Lower lobe of right lung (tissue), 2 donors: ENCODE measurements around the gene OSTM1. TPM values are rescaled to one million over a fixed set of nuclear protein-coding genes. Genes with fewer than 3 reads are reported as not detected.

ENCODE experiments used
- ATAC-seq, 2 donors: fragments of 200-7000 bp; cut with Tn5 transposase; one replicate each; pipeline ENCODE4 v1.9.1; 2020 to 2022; ENCODE audit warnings: mild to moderate bottlenecking in 2 of 2, moderate library complexity in 2 of 2
- DNase-seq: peaks from one replicate; pipeline ENCODE4 v3.0.0-alpha.2; 2020
- H3K27ac ChIP-seq: fragments of 200-600 bp; one replicate; pipeline ENCODE4 v1.8.0; 2022
- H3K27me3 ChIP-seq: fragments of 200-600 bp; one replicate; pipeline ENCODE4 v1.8.0; 2022; ENCODE audit warnings: low read depth
- H3K36me3 ChIP-seq: fragments of 200-600 bp; one replicate; pipeline ENCODE4 v1.8.0; 2022; ENCODE audit warnings: mild to moderate bottlenecking
- H3K4me1 ChIP-seq: fragments of 200-600 bp; one replicate; pipeline ENCODE4 v1.8.0; 2022
- H3K4me3 ChIP-seq: fragments of 200-600 bp; one replicate; pipeline ENCODE4 v1.8.0; 2022; ENCODE audit warnings: mild to moderate bottlenecking
- H3K9me3 ChIP-seq: fragments of 200-600 bp; one replicate; pipeline ENCODE4 v1.8.0; 2022
- intact Hi-C: fragments of 100-400 bp; cut with DNase I; formaldehyde crosslinking; loops from one replicate; pipeline ENCODE4 v1.11.0; 2022
- total RNA-seq: library from RNA; stranded (reverse); fragmentation: NEBNext Ultra II Directional; extraction: Animal tissue kit (Norgen Biotek cat#: 25700); gene quantifications from one replicate; pipeline ENCODE4 v1.2.1, GENCODE V29; 2021
- TF ChIP-seq, protein P1 (sequence below): fragments of 200-600 bp; IDR thresholded peaks from one replicate; pipeline ENCODE4 v1.8.0; 2022; ENCODE audit warnings: antibody characterized with exemption, mild to moderate bottlenecking
- donor health status: DM: no; HTN: yes; CAD: no; lungs with severe emphysema.

The OSTM1 gene
- total RNA-seq, 1 donor from 2014 or later, result 63.8 TPM

DNA sequence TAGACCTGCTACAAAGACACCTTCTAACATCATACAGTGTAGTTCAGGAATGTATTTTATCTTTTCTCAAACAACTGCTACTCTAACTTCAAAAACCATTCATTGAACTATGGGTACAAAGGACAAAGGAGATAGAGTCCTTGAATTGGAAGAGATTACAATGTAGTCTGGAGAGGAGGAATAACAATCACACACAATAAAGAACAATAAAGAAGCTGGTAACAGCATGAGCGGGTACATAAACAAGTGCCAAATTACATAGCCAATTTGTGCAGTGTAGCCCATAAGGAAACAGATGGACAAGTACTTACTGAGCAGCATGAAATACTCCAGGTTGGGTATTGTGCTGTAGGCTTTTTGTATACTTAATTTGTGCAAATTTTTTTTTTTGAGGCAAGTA is 44.3 kb downstream of the OSTM1 start:
- H3K4me3 ChIP-seq, result no peak overlapping the region
- TF ChIP-seq, protein P1, sequence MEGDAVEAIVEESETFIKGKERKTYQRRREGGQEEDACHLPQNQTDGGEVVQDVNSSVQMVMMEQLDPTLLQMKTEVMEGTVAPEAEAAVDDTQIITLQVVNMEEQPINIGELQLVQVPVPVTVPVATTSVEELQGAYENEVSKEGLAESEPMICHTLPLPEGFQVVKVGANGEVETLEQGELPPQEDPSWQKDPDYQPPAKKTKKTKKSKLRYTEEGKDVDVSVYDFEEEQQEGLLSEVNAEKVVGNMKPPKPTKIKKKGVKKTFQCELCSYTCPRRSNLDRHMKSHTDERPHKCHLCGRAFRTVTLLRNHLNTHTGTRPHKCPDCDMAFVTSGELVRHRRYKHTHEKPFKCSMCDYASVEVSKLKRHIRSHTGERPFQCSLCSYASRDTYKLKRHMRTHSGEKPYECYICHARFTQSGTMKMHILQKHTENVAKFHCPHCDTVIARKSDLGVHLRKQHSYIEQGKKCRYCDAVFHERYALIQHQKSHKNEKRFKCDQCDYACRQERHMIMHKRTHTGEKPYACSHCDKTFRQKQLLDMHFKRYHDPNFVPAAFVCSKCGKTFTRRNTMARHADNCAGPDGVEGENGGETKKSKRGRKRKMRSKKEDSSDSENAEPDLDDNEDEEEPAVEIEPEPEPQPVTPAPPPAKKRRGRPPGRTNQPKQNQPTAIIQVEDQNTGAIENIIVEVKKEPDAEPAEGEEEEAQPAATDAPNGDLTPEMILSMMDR, result no peak
- H3K4me1 ChIP-seq, result no peaks in the 10 kb centered on the region
- no peak for ATAC-seq
- peaks cover 3% of the 10 kb centered on the region for H3K36me3 ChIP-seq
- DNase-seq, result no peak
- no peaks in the 10 kb centered on the region for H3K9me3 ChIP-seq
- H3K27me3 ChIP-seq, result no peaks in the 10 kb centered on the region
- H3K27ac ChIP-seq, result no peak overlapping the region
- intact Hi-C loops, result no loop called here

DNA sequence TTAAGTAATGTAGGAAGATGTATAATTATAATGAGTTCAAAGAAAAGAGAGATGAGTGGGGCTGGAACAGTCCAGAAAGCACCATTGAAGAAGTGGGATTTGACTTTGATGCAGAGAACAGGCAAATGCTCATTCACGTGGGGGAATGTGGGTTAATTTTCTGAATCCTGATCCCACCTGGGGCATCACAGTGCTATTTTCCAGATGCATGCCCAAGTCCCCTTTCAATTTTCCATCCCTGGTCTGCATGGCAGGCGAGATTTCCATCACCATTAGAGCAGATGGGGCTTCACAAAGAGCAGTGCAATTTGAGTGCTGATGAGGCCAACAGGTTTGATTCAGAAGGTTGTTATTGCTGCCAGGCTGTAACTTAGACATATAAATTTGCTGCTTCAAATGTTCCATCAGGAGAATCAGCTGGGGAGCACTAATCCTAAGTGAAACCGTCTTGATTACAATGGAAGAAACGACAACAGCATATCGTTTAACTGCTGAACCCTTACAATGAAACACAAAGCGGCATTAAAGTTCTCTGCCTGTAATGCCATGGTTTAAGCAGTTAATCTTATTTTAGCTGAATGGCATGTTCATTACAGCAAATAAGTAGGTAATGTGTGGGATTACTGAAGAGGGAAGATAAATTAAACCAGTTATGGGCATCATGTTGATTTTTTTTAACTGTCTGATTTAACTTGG is 45.2 kb downstream of the OSTM1 start:
- ATAC-seq (no peak), DNase-seq (no peak)
- TF ChIP-seq, protein P1, result no peak
- no peaks in the 10 kb centered on the region for H3K4me1 ChIP-seq
- H3K36me3 ChIP-seq, result no peaks in the 10 kb centered on the region
- intact Hi-C loops, result no loop called here
- H3K9me3 ChIP-seq, result no peaks in the 10 kb centered on the region
- no peak overlapping the region for H3K27ac ChIP-seq
- H3K27me3 ChIP-seq, result no peaks in the 10 kb centered on the region
- H3K4me3 ChIP-seq, result no peak overlapping the region

DNA sequence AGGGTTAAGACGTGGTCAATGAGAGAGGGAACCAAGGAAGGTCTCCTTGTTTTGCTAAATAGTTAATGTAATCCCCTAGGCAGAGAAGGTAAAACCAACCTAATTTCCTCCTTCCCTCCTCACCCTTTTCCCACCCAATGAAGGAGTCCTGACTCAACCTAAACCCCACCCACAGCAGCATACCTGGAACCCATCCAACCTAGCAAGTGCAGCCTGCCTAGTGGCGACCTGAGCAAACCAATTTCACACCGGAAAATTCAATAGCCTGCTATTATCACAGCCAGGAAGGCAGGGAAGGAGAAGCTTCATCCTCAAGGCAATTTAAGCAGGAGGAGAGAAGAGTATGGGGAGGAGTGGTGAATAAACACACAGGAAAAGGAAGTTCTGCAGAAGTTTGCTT is 46.9 kb downstream of the OSTM1 start:
- H3K27me3 ChIP-seq, result no peaks in the 10 kb centered on the region
- TF ChIP-seq, protein P1, result no peak
- no peak overlapping the region for H3K27ac ChIP-seq
- DNase-seq (no peak), ATAC-seq (no peak)
- H3K36me3 ChIP-seq, result no peaks in the 10 kb centered on the region
- H3K9me3 ChIP-seq, result no peaks in the 10 kb centered on the region
- H3K4me3 ChIP-seq, result no peak overlapping the region
- no peaks in the 10 kb centered on the region for H3K4me1 ChIP-seq
- intact Hi-C loops, result no loop called here

DNA sequence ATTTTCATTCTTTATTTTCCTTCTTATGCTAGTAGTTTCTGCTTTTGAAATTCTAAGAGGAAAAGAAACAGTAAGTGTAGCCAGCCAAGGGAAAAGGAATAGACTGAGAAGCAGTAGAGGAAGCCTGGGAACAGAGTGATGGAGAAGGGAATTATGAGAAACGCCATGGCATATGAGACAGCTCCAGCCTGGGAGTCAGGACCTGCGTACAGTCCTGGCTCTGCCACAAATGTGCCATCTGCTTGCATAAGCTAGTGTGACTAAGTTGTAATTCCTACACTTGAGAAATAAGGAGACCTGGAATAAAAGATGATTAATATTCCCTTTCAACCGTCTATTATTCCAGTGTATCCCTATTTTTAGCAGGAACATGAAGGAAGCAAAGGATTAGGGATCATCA is 47.5 kb downstream of the OSTM1 start:
- Histone ChIP-seq H3K27ac (no peak overlapping the region), H3K9me3 (no peaks in the 10 kb centered on the region), H3K36me3 (no peaks in the 10 kb centered on the region), H3K27me3 (no peaks in the 10 kb centered on the region), H3K4me1 (no peaks in the 10 kb centered on the region), H3K4me3 (no peak overlapping the region)
- TF ChIP-seq, protein P1, result no peak
- intact Hi-C loops, result no loop called here
- ATAC-seq (no peak), DNase-seq (no peak)

DNA sequence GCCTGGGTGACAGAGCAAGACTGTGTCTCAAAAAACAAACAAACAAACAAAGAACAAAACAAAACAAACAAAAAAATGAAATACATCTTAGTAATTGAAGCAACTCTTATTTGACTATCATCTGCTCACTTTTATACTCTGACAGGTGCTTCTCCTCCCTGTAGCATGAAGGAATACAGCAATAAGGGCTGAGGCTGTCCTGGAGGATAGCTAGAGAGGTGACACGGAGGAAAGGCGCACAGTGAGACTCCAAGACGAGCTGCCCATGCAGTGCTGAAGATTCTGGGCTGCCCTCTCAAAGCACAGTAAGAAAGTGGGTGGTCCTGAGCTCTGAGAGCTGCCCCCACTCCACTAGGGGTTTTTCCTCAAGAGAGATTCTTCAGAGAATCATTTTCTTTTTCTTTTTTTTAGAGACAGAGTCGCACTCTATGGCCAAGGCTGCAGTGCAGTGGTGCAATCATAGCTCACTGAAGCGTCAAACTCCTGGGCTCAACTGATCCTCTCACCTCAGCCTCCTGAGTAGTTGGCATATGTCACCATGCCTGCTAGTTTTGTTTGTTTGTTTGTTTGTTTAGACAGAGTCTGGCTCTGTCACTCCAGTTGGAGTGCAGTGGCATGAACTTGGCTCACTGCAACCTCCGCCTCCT is 50.0 kb downstream of the OSTM1 start:
- Histone ChIP-seq H3K9me3 (no peaks in the 10 kb centered on the region), H3K27me3 (no peaks in the 10 kb centered on the region), H3K4me3 (no peak overlapping the region), H3K4me1 (no peaks in the 10 kb centered on the region), H3K27ac (no peak overlapping the region), H3K36me3 (no peaks in the 10 kb centered on the region)
- ATAC-seq (no peak), DNase-seq (no peak)
- intact Hi-C loops, result no loop called here
- TF ChIP-seq, protein P1, result no peak
